Memory B cell (primary cell): Measurements from ENCODE around the gene FAM227B.
A peak's percentile ranks its signal among the peaks of the same experiment; 100 is the strongest.
"Not testable (repeated sequence)": the region's sequence is repeated elsewhere in the genome, so short reads cannot be mapped to it uniquely, and the experiment has no call there.

Source experiments
- ATAC-seq: fragments of 150-1000 bp; cut with Tn5 transposase; 2 replicates; pipeline ENCODE4 v1.10.0; 2021; ENCODE audit warnings: low read depth, mild to moderate bottlenecking, moderate library complexity
- DNase-seq, 2 donors: peaks; one replicate each; pipeline ENCODE4 v3.0.0; 2022; ENCODE audit warnings: low spot score in 2 of 2
- H3K27ac Mint-ChIP-seq: one replicate; pipeline ENCODE4 v1.8.0; 2022; ENCODE audit warnings: mild to moderate bottlenecking, moderate library complexity, mixed read lengths
- H3K27me3 Mint-ChIP-seq: one replicate; pipeline ENCODE4 v1.8.0; 2022; ENCODE audit warnings: mixed read lengths
- H3K36me3 Mint-ChIP-seq: one replicate; pipeline ENCODE4 v1.8.0; 2022; ENCODE audit warnings: mild to moderate bottlenecking, mixed read lengths
- H3K4me1 Mint-ChIP-seq: one replicate; pipeline ENCODE4 v1.8.0; 2022; ENCODE audit warnings: mixed read lengths
- H3K4me3 Mint-ChIP-seq: one replicate; pipeline ENCODE4 v1.8.0; 2022; ENCODE audit warnings: mild to moderate bottlenecking, moderate library complexity, mixed read lengths
- H3K9me3 Mint-ChIP-seq: one replicate; pipeline ENCODE4 v1.8.0; 2022; ENCODE audit warnings: mixed read lengths

FAM227B gene

GRCh38 chr15:49428409-49429095 is 192.1 kb downstream of the FAM227B start:
- no peak for ATAC-seq

GRCh38 chr15:49427372-49427771 is 193.2 kb downstream of the FAM227B start:
- Mint-ChIP-seq H3K27ac (no peak overlapping the region), H3K4me1 (no peaks in the 10 kb centered on the region), H3K36me3 (no peaks in the 10 kb centered on the region), H3K4me3 (no peak overlapping the region), H3K27me3 (peaks cover 3% of the 10 kb centered on the region), H3K9me3 (no peaks in the 10 kb centered on the region)
- DNase-seq (no peak), ATAC-seq (no peak)

More at GRCh38 chr15:49428409-49429095, 192.1 kb downstream of the FAM227B start:
- Mint-ChIP-seq H3K27ac (no peak overlapping the region), H3K36me3 (no peaks in the 10 kb centered on the region), H3K4me3 (no peak overlapping the region), H3K9me3 (no peaks in the 10 kb centered on the region), H3K27me3 (peaks cover 3% of the 10 kb centered on the region), H3K4me1 (no peaks in the 10 kb centered on the region)
- no peak for DNase-seq

GRCh38 chr15:49424954-49425353 is 195.7 kb downstream of the FAM227B start:
- H3K4me3 Mint-ChIP-seq: no peak overlapping the region
- no peaks in the 10 kb centered on the region for H3K36me3 Mint-ChIP-seq
- DNase-seq (no peak), ATAC-seq (no peak)
- no peak overlapping the region for H3K27ac Mint-ChIP-seq
- H3K27me3 Mint-ChIP-seq: peaks cover 3% of the 10 kb centered on the region
- no peaks in the 10 kb centered on the region for H3K9me3 Mint-ChIP-seq
- peaks cover 4% of the 10 kb centered on the region for H3K4me1 Mint-ChIP-seq

GRCh38 chr15:49423901-49424550 is 196.6 kb downstream of the FAM227B start:
- DNase-seq: no peak
- Mint-ChIP-seq H3K36me3 (no peaks in the 10 kb centered on the region), H3K4me1 (peaks cover 4% of the 10 kb centered on the region), H3K27me3 (peaks cover 3% of the 10 kb centered on the region), H3K9me3 (no peaks in the 10 kb centered on the region), H3K27ac (no peak overlapping the region), H3K4me3 (no peak overlapping the region)
- ATAC-seq: no peak

GRCh38 chr15:49423021-49423420 is 197.6 kb downstream of the FAM227B start, which contains the start of gene FGF7:
TSS of gene FGF7 (plus strand) at chr15:49423242. CDS start at chr15:49424298, 1,056 bp downstream.
- Mint-ChIP-seq H3K27ac (peak within 1 kb of the TSS; percentile 86), H3K36me3 (no peaks in the 10 kb centered on the region), H3K4me3 (no peak within 1 kb of the TSS), H3K4me1 (peaks cover 4% of the 10 kb centered on the region), H3K9me3 (no peaks in the 10 kb centered on the region), H3K27me3 (peaks cover 3% of the 10 kb centered on the region)
- ATAC-seq (no peak), DNase-seq (no peak)

- peaks cover 4% of the 10 kb centered on the region for H3K4me1 Mint-ChIP-seq
- ATAC-seq (peak; percentile 60), DNase-seq (peak; percentile 18 to 30)
- H3K9me3 Mint-ChIP-seq: no peaks in the 10 kb centered on the region
- peak overlapping the region; percentile 86 for H3K27ac Mint-ChIP-seq
- H3K36me3 Mint-ChIP-seq: no peaks in the 10 kb centered on the region
- H3K27me3 Mint-ChIP-seq: peaks cover 3% of the 10 kb centered on the region
- H3K4me3 Mint-ChIP-seq: peak overlapping the region; percentile 52
These were observed 198.6 kb downstream of the FAM227B start for GRCh38 chr15:49421991-49422390.

GRCh38 chr15:49418811-49419210 is 201.8 kb downstream of the FAM227B start:
- ATAC-seq (no peak), DNase-seq (no peak)
- H3K9me3 Mint-ChIP-seq: no peaks in the 10 kb centered on the region
- H3K27me3 Mint-ChIP-seq: peaks cover 10% of the 10 kb centered on the region
- H3K4me3 Mint-ChIP-seq: no peak overlapping the region
- H3K4me1 Mint-ChIP-seq: peaks cover 4% of the 10 kb centered on the region
- H3K27ac Mint-ChIP-seq: no peak overlapping the region
- H3K36me3 Mint-ChIP-seq: no peaks in the 10 kb centered on the region

GRCh38 chr15:49415638-49416037 is 205.0 kb downstream of the FAM227B start:
- H3K4me3 Mint-ChIP-seq: no peak overlapping the region
- H3K36me3 Mint-ChIP-seq: peaks cover 2% of the 10 kb centered on the region
- no peaks in the 10 kb centered on the region for H3K4me1 Mint-ChIP-seq
- no peaks in the 10 kb centered on the region for H3K9me3 Mint-ChIP-seq
- DNase-seq (no peak), ATAC-seq (no peak)
- peaks cover 18% of the 10 kb centered on the region for H3K27me3 Mint-ChIP-seq
- H3K27ac Mint-ChIP-seq: no peak overlapping the region

GRCh38 chr15:49415149-49415548 is 205.5 kb downstream of the FAM227B start:
- no peak for ATAC-seq
- Mint-ChIP-seq H3K36me3 (peaks cover 2% of the 10 kb centered on the region), H3K4me3 (no peak overlapping the region), H3K9me3 (no peaks in the 10 kb centered on the region), H3K4me1 (no peaks in the 10 kb centered on the region), H3K27me3 (peaks cover 20% of the 10 kb centered on the region), H3K27ac (no peak overlapping the region)
- DNase-seq: no peak

- H3K27me3 Mint-ChIP-seq: peaks cover 25% of the 10 kb centered on the region
- no peak overlapping the region for H3K4me3 Mint-ChIP-seq
These were observed 207.8 kb downstream of the FAM227B start for GRCh38 chr15:49412797-49413196.

GRCh38 chr15:49410641-49411040 is 210.0 kb downstream of the FAM227B start:
- ATAC-seq: no peak
- no peak overlapping the region for H3K4me3 Mint-ChIP-seq
- H3K27me3 Mint-ChIP-seq: peaks cover 22% of the 10 kb centered on the region
- H3K27ac Mint-ChIP-seq: no peak overlapping the region
- peaks cover 2% of the 10 kb centered on the region for H3K36me3 Mint-ChIP-seq
- H3K9me3 Mint-ChIP-seq: no peaks in the 10 kb centered on the region
- DNase-seq: no peak
- H3K4me1 Mint-ChIP-seq: no peaks in the 10 kb centered on the region

More at GRCh38 chr15:49412797-49413196, 207.8 kb downstream of the FAM227B start:
- Mint-ChIP-seq H3K4me1 (no peaks in the 10 kb centered on the region), H3K9me3 (no peaks in the 10 kb centered on the region), H3K27ac (no peak overlapping the region), H3K36me3 (peaks cover 2% of the 10 kb centered on the region)
- ATAC-seq: no peak
- DNase-seq: no peak

GRCh38 chr15:49406352-49407118 is 214.1 kb downstream of the FAM227B start:
- no peak for ATAC-seq
- Mint-ChIP-seq H3K9me3 (peaks cover 3% of the 10 kb centered on the region), H3K36me3 (no peaks in the 10 kb centered on the region), H3K4me1 (no peaks in the 10 kb centered on the region), H3K4me3 (no peak overlapping the region), H3K27me3 (peaks cover 11% of the 10 kb centered on the region), H3K27ac (no peak overlapping the region)
- DNase-seq: no peak

- not testable (repeated sequence) for ATAC-seq, H3K27ac Mint-ChIP-seq, H3K4me3 Mint-ChIP-seq, H3K9me3 Mint-ChIP-seq, H3K27me3 Mint-ChIP-seq, DNase-seq, H3K36me3 Mint-ChIP-seq, H3K4me1 Mint-ChIP-seq
These were observed 217.9 kb downstream of the FAM227B start for GRCh38 chr15:49402515-49403296.
